ENCODE data around the gene CHAMP1.

- no peak for TF ChIP-seq ZFP3 (CRISPR knock-in tag; IDR thresholded peaks at IDR 0.05)
- TF ChIP-seq ZFP30 (CRISPR knock-in tag; IDR thresholded peaks at IDR 0.05): no peak
Observed at GRCh38 chr13:114328034-114328433, 13.7 kb downstream of the CHAMP1 start.
